ENCODE results near the gene NTRK3.

The NTRK3 gene

GRCh38 chr15:88232771-88233201 lies 23.8 kb downstream of the NTRK3 start:
- Histone ChIP-seq H3K36me3 (ENCODE audit: control insufficient read depth, insufficient read depth, low read length) (no peaks in the 10 kb centered on the region), H3K4me3 (ENCODE audit: insufficient read depth, low read depth, low read length) (no peak overlapping the region)

GRCh38 chr15:88231909-88232644 lies 24.5 kb downstream of the NTRK3 start:
- Histone ChIP-seq H3K9me3 (ENCODE audit: control insufficient read depth, low read length) (no peaks in the 10 kb centered on the region), H3K4me3 (ENCODE audit: insufficient read depth, low read depth, low read length) (no peak overlapping the region), H3K27me3 (ENCODE audit: control insufficient read depth, insufficient read depth, low read length, poor library complexity, severe bottlenecking) (no peaks in the 10 kb centered on the region), H3K4me1 (ENCODE audit: control insufficient read depth, insufficient read depth, low read length) (peaks cover 8% of the 10 kb centered on the region), H3K27ac (ENCODE audit: insufficient read depth, low read depth, low read length, poor library complexity, severe bottlenecking) (no peak overlapping the region), H3K36me3 (ENCODE audit: control insufficient read depth, insufficient read depth, low read length) (no peaks in the 10 kb centered on the region)
- 95 to 96% methylated on average over 6 of the region's 6 CpGs for WGBS, 2 experiments

More at GRCh38 chr15:88232771-88233201, 23.8 kb downstream of the NTRK3 start:
- 83 to 91% methylated on average over 4 of the region's 4 CpGs for WGBS, 2 experiments
- H3K27ac ChIP-seq (ENCODE audit: insufficient read depth, low read depth, low read length, poor library complexity, severe bottlenecking): no peak overlapping the region
- H3K9me3 ChIP-seq (ENCODE audit: control insufficient read depth, low read length): no peaks in the 10 kb centered on the region
- no peaks in the 10 kb centered on the region for H3K27me3 ChIP-seq (ENCODE audit: control insufficient read depth, insufficient read depth, low read length, poor library complexity, severe bottlenecking)
- H3K4me1 ChIP-seq (ENCODE audit: control insufficient read depth, insufficient read depth, low read length): peaks cover 8% of the 10 kb centered on the region

GRCh38 chr15:88230823-88231222 lies 25.7 kb downstream of the NTRK3 start:
- 91 to 95% methylated on average over 2 of the region's 2 CpGs for WGBS, 2 experiments
- Histone ChIP-seq H3K4me3 (ENCODE audit: insufficient read depth, low read depth, low read length) (no peak overlapping the region), H3K36me3 (ENCODE audit: control insufficient read depth, insufficient read depth, low read length) (no peaks in the 10 kb centered on the region), H3K9me3 (ENCODE audit: control insufficient read depth, low read length) (no peaks in the 10 kb centered on the region), H3K27ac (ENCODE audit: insufficient read depth, low read depth, low read length, poor library complexity, severe bottlenecking) (no peak overlapping the region), H3K27me3 (ENCODE audit: control insufficient read depth, insufficient read depth, low read length, poor library complexity, severe bottlenecking) (no peaks in the 10 kb centered on the region), H3K4me1 (ENCODE audit: control insufficient read depth, insufficient read depth, low read length) (peaks cover 8% of the 10 kb centered on the region)

DNA sequence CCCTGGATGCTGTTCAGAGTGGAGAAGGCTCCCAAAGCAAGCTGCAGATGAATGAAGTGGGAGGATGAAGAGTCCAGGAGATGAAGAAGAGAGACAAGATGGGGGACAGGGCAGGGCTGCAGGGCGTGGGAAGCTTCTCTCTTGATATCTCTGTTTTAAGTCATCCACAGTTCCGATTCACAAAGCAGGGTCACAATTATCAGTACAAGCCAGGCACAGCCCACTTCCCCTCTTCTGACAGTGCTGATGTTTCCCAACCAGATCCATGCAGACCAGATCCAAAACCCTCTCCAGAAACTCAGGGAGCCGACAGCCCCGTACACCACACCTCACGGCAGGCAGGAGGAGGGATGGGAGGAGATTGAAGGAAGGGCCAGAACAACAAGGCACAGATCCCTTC lies 31.1 kb downstream of the NTRK3 start:
- no peak overlapping the region for H3K4me3 ChIP-seq (ENCODE audit: insufficient read depth, low read depth, low read length)
- 92 to 95% methylated on average over 5 of the region's 5 CpGs for WGBS, 2 experiments
- no peaks in the 10 kb centered on the region for H3K4me1 ChIP-seq (ENCODE audit: control insufficient read depth, insufficient read depth, low read length)
- no peaks in the 10 kb centered on the region for H3K36me3 ChIP-seq (ENCODE audit: control insufficient read depth, insufficient read depth, low read length)
- no peaks in the 10 kb centered on the region for H3K27me3 ChIP-seq (ENCODE audit: control insufficient read depth, insufficient read depth, low read length, poor library complexity, severe bottlenecking)
- H3K9me3 ChIP-seq (ENCODE audit: control insufficient read depth, low read length): no peaks in the 10 kb centered on the region
- no peak overlapping the region for H3K27ac ChIP-seq (ENCODE audit: insufficient read depth, low read depth, low read length, poor library complexity, severe bottlenecking)

GRCh38 chr15:88223084-88223483 lies 33.5 kb downstream of the NTRK3 start:
- 81 to 82% methylated on average over 13 to 14 of the region's 14 CpGs for WGBS, 2 experiments
- no peak overlapping the region for H3K4me3 ChIP-seq (ENCODE audit: insufficient read depth, low read depth, low read length)
- H3K27ac ChIP-seq (ENCODE audit: insufficient read depth, low read depth, low read length, poor library complexity, severe bottlenecking): no peak overlapping the region
- H3K4me1 ChIP-seq (ENCODE audit: control insufficient read depth, insufficient read depth, low read length): peaks cover 3% of the 10 kb centered on the region
- no peaks in the 10 kb centered on the region for H3K9me3 ChIP-seq (ENCODE audit: control insufficient read depth, low read length)
- no peaks in the 10 kb centered on the region for H3K27me3 ChIP-seq (ENCODE audit: control insufficient read depth, insufficient read depth, low read length, poor library complexity, severe bottlenecking)
- no peaks in the 10 kb centered on the region for H3K36me3 ChIP-seq (ENCODE audit: control insufficient read depth, insufficient read depth, low read length)

- H3K4me1 ChIP-seq (ENCODE audit: control insufficient read depth, insufficient read depth, low read length): peaks cover 3% of the 10 kb centered on the region
- 94% methylated on average over 6 of the region's 6 CpGs for WGBS, 2 experiments
- no peak overlapping the region for H3K4me3 ChIP-seq (ENCODE audit: insufficient read depth, low read depth, low read length)
- H3K27me3 ChIP-seq (ENCODE audit: control insufficient read depth, insufficient read depth, low read length, poor library complexity, severe bottlenecking): no peaks in the 10 kb centered on the region
- no peaks in the 10 kb centered on the region for H3K36me3 ChIP-seq (ENCODE audit: control insufficient read depth, insufficient read depth, low read length)
- no peak overlapping the region for H3K27ac ChIP-seq (ENCODE audit: insufficient read depth, low read depth, low read length, poor library complexity, severe bottlenecking)
- H3K9me3 ChIP-seq (ENCODE audit: control insufficient read depth, low read length): no peaks in the 10 kb centered on the region
Observed at GRCh38 chr15:88221836-88222235, 34.7 kb downstream of the NTRK3 start.

DNA sequence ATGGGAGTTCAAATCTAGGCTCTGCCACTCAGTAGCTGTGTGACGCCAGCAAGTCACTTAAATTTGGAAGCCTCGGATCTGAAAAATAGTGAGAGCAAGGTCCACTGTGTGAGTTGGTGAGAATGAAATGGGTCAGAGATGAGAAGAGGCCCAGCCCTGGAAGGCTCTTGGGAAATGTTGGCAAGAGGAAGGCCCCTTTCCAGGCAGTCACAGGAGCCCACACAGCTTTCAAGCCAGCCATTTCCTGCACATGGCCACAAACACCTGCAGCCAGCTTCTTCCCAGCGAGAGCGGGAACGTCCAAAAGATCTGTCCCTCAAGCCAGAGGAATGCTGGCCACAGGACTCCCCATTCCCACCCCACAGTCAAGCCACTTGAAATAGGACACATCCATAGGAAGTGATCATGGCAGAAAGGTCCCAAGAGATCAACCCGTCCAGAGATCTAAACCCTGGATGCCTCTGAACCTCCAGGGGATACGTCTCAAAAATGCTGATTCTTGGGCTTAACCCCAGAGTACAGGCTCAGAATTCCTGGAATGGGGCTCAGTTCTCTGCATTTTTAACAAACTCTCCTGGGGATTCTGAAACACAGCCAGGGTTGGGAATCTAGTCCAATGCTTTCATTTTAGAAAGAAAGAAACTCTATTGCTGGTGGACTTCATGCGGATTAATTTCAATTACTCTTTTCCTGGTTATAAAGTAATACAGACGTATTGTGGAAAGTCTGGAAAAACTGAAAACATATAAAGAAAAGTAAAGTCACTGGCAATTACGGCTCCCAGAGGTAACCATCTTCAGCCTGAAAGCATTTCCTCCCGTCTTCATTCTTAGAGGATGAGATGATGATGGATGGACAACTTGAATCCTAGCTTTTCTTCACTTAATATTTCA lies 35.9 kb downstream of the NTRK3 start:
- 89 to 95% methylated on average over 11 of the region's 11 CpGs for WGBS, 2 experiments
- H3K36me3 ChIP-seq (ENCODE audit: control insufficient read depth, insufficient read depth, low read length): no peaks in the 10 kb centered on the region
- no peak overlapping the region for H3K27ac ChIP-seq (ENCODE audit: insufficient read depth, low read depth, low read length, poor library complexity, severe bottlenecking)
- no peaks in the 10 kb centered on the region for H3K9me3 ChIP-seq (ENCODE audit: control insufficient read depth, low read length)
- H3K27me3 ChIP-seq (ENCODE audit: control insufficient read depth, insufficient read depth, low read length, poor library complexity, severe bottlenecking): no peaks in the 10 kb centered on the region
- peaks cover 3% of the 10 kb centered on the region for H3K4me1 ChIP-seq (ENCODE audit: control insufficient read depth, insufficient read depth, low read length)
- H3K4me3 ChIP-seq (ENCODE audit: insufficient read depth, low read depth, low read length): no peak overlapping the region

DNA sequence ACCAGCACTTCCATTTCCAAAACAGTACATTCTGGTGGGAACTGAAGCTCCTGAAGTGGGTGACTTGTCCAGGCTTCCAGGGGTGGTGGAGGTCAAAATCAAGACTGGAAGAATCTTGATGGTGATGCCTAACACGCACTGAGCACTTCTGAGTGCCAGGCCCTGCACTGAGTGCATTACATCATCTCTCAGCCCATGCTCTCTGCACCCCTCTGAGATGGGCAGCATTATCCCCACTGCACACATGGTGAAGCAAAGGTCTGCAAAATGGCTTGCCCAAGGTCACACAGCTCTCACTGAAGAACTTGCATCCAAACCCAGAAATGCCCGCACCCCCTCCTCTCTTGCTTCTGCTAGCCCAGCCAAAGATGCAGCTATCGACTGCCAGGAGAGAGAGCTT lies 36.9 kb downstream of the NTRK3 start:
- no peaks in the 10 kb centered on the region for H3K9me3 ChIP-seq (ENCODE audit: control insufficient read depth, low read length)
- no peaks in the 10 kb centered on the region for H3K36me3 ChIP-seq (ENCODE audit: control insufficient read depth, insufficient read depth, low read length)
- WGBS, 2 experiments: 60 to 66% methylated on average over 3 of the region's 3 CpGs
- H3K27ac ChIP-seq (ENCODE audit: insufficient read depth, low read depth, low read length, poor library complexity, severe bottlenecking): no peak overlapping the region
- peaks cover 3% of the 10 kb centered on the region for H3K4me1 ChIP-seq (ENCODE audit: control insufficient read depth, insufficient read depth, low read length)
- H3K27me3 ChIP-seq (ENCODE audit: control insufficient read depth, insufficient read depth, low read length, poor library complexity, severe bottlenecking): no peaks in the 10 kb centered on the region
- no peak overlapping the region for H3K4me3 ChIP-seq (ENCODE audit: insufficient read depth, low read depth, low read length)

- H3K9me3 ChIP-seq (ENCODE audit: control insufficient read depth, low read length): no peaks in the 10 kb centered on the region
- H3K27me3 ChIP-seq (ENCODE audit: control insufficient read depth, insufficient read depth, low read length, poor library complexity, severe bottlenecking): no peaks in the 10 kb centered on the region
- WGBS, 2 experiments: 68 to 75% methylated on average over 9 of the region's 9 CpGs
- no peak overlapping the region for H3K27ac ChIP-seq (ENCODE audit: insufficient read depth, low read depth, low read length, poor library complexity, severe bottlenecking)
- H3K4me1 ChIP-seq (ENCODE audit: control insufficient read depth, insufficient read depth, low read length): peaks cover 3% of the 10 kb centered on the region
- no peak overlapping the region for H3K4me3 ChIP-seq (ENCODE audit: insufficient read depth, low read depth, low read length)
- H3K36me3 ChIP-seq (ENCODE audit: control insufficient read depth, insufficient read depth, low read length): no peaks in the 10 kb centered on the region
Observed at GRCh38 chr15:88218557-88219221, 37.9 kb downstream of the NTRK3 start.
